ENCODE results near the gene MAEA.

MAEA gene

GRCh38 chr4:1381944-1382541 is 92.4 kb downstream of the MAEA start:
- DNase-seq (ENCODE audit: low read depth), result no peak
- H3K4me3 ChIP-seq (ENCODE audit: low read length), result no peak overlapping the region
- no peak for TF ChIP-seq CTCF (conservative IDR thresholded peaks at IDR 0.05; ENCODE audit: low read depth, low read length)

- DNase-seq (ENCODE audit: low read depth), result no peak
- TF ChIP-seq CTCF (conservative IDR thresholded peaks at IDR 0.05; ENCODE audit: low read depth, low read length), result no peak
- H3K4me3 ChIP-seq (ENCODE audit: low read length), result no peak overlapping the region
Measured at GRCh38 chr4:1382776-1383727, 93.4 kb downstream of the MAEA start.

GRCh38 chr4:1383728-1384591 is 94.3 kb downstream of the MAEA start:
- no peak for DNase-seq (ENCODE audit: low read depth)
- no peak for TF ChIP-seq CTCF (conservative IDR thresholded peaks at IDR 0.05; ENCODE audit: low read depth, low read length)
- H3K4me3 ChIP-seq (ENCODE audit: low read length), result no peak overlapping the region

- DNase-seq (ENCODE audit: low read depth), result no peak
- no peak overlapping the region for H3K4me3 ChIP-seq (ENCODE audit: low read length)
- TF ChIP-seq CTCF (conservative IDR thresholded peaks at IDR 0.05; ENCODE audit: low read depth, low read length), result no peak
Measured at GRCh38 chr4:1384675-1385372, 95.1 kb downstream of the MAEA start.

- no peak for TF ChIP-seq CTCF (conservative IDR thresholded peaks at IDR 0.05; ENCODE audit: low read depth, low read length)
- no peak for DNase-seq (ENCODE audit: low read depth)
Measured at GRCh38 chr4:1385373-1386340, 96.0 kb downstream of the MAEA start.

More at GRCh38 chr4:1385373-1386340, 96.0 kb downstream of the MAEA start:
- no peak overlapping the region for H3K4me3 ChIP-seq (ENCODE audit: low read length)
